Sigmoid colon (tissue), 4 donors: ENCODE results near the gene ZNF765.
"Not testable (repeated sequence)": the region's sequence is repeated elsewhere in the genome, so short reads cannot be mapped to it uniquely, and the experiment has no call there.

Experiments used
- EP300 ChIP-seq, 4 donors: sonication (generic); formaldehyde crosslinking; IDR thresholded peaks; one replicate each; pipeline ENCODE4 v1.6.1; 2017; ENCODE audit warnings: antibody characterized with exemption in 4 of 4
- POLR2A ChIP-seq, 2 donors: fragments of 450-650 bp; IDR thresholded peaks; one replicate each; pipeline ENCODE4 v1.6.1; 2016; ENCODE audit warnings: antibody characterized with exemption in 2 of 2, mild to moderate bottlenecking in 2 of 2, moderate library complexity in 2 of 2
- POLR2AphosphoS5 ChIP-seq, 4 donors: sonication (generic); formaldehyde crosslinking; IDR thresholded peaks; one replicate each; pipeline ENCODE4 v1.6.1; 2017; ENCODE audit warnings: antibody characterized with exemption in 4 of 4
- TF ChIP-seq, protein P1 (sequence below), 4 experiments: fragments of 450-650 bp in 3 of 4; fragments of 200-600 bp in 1 of 4; IDR thresholded peaks; one replicate each; pipeline ENCODE4 v1.5.1; 2016 to 2019; ENCODE audit warnings: antibody characterized with exemption in 4 of 4, mild to moderate bottlenecking in 3 of 4, moderate library complexity in 2 of 4

- TF ChIP-seq, protein P1, sequence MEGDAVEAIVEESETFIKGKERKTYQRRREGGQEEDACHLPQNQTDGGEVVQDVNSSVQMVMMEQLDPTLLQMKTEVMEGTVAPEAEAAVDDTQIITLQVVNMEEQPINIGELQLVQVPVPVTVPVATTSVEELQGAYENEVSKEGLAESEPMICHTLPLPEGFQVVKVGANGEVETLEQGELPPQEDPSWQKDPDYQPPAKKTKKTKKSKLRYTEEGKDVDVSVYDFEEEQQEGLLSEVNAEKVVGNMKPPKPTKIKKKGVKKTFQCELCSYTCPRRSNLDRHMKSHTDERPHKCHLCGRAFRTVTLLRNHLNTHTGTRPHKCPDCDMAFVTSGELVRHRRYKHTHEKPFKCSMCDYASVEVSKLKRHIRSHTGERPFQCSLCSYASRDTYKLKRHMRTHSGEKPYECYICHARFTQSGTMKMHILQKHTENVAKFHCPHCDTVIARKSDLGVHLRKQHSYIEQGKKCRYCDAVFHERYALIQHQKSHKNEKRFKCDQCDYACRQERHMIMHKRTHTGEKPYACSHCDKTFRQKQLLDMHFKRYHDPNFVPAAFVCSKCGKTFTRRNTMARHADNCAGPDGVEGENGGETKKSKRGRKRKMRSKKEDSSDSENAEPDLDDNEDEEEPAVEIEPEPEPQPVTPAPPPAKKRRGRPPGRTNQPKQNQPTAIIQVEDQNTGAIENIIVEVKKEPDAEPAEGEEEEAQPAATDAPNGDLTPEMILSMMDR (IDR thresholded peaks at IDR 0.05) = not testable (repeated sequence)
- not testable (repeated sequence) for TF ChIP-seq EP300, POLR2AphosphoS5, POLR2A (IDR thresholded peaks at IDR 0.05)
These were observed 80.5 kb downstream of the ZNF765 start for GRCh38 chr19:53475470-53475869.
